ENCODE data around the gene EFL1. TPM values are rescaled to one million over a fixed set of nuclear protein-coding genes. Genes with fewer than 3 reads are reported as not detected.
A peak's percentile ranks its signal among the peaks of the same experiment; 100 is the strongest.
"Not testable (repeated sequence)": the region's sequence is repeated elsewhere in the genome, so short reads cannot be mapped to it uniquely, and the experiment has no call there.

The EFL1 gene
- total RNA-seq, 1 donor from 2014 or later, result 13.3 TPM

GRCh38 chr15:82282386-82282785 is 19.9 kb upstream of the EFL1 start:
- H3K27me3 ChIP-seq; H3K4me3 ChIP-seq; H3K36me3 ChIP-seq; H3K9me3 ChIP-seq; intact Hi-C loops (cut with DNase I); H3K4me1 ChIP-seq; H3K27ac ChIP-seq; DNase-seq (ENCODE audit: extremely low spot score in 2 of 2): not testable (repeated sequence)

- H3K4me1 ChIP-seq; H3K27ac ChIP-seq; H3K27me3 ChIP-seq; intact Hi-C loops (cut with DNase I); H3K36me3 ChIP-seq; DNase-seq (ENCODE audit: extremely low spot score in 2 of 2); H3K4me3 ChIP-seq: not testable (repeated sequence)
- peaks cover 14% of the 10 kb centered on the region for H3K9me3 ChIP-seq
Measured at GRCh38 chr15:82281276-82281675, 18.7 kb upstream of the EFL1 start.

- intact Hi-C loops (cut with DNase I), result no loop called here
- Histone ChIP-seq H3K9me3 (peaks cover 15% of the 10 kb centered on the region), H3K27ac (no peak overlapping the region), H3K4me1 (no peaks in the 10 kb centered on the region), H3K27me3 (no peaks in the 10 kb centered on the region), H3K36me3 (no peaks in the 10 kb centered on the region), H3K4me3 (no peak overlapping the region)
- TF ChIP-seq, protein P1, sequence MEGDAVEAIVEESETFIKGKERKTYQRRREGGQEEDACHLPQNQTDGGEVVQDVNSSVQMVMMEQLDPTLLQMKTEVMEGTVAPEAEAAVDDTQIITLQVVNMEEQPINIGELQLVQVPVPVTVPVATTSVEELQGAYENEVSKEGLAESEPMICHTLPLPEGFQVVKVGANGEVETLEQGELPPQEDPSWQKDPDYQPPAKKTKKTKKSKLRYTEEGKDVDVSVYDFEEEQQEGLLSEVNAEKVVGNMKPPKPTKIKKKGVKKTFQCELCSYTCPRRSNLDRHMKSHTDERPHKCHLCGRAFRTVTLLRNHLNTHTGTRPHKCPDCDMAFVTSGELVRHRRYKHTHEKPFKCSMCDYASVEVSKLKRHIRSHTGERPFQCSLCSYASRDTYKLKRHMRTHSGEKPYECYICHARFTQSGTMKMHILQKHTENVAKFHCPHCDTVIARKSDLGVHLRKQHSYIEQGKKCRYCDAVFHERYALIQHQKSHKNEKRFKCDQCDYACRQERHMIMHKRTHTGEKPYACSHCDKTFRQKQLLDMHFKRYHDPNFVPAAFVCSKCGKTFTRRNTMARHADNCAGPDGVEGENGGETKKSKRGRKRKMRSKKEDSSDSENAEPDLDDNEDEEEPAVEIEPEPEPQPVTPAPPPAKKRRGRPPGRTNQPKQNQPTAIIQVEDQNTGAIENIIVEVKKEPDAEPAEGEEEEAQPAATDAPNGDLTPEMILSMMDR (IDR thresholded peaks at IDR 0.05), result no peak
- TF ChIP-seq POLR2A (IDR thresholded peaks at IDR 0.05) (no peak), POLR2AphosphoS5 (IDR thresholded peaks at IDR 0.05; ENCODE audit: insufficient read depth in 1 of 2, low read depth in 1 of 2) (no peak)
- no peak for DNase-seq (ENCODE audit: extremely low spot score in 2 of 2)
Measured at GRCh38 chr15:82275410-82275809, 12.9 kb upstream of the EFL1 start.

DNA sequence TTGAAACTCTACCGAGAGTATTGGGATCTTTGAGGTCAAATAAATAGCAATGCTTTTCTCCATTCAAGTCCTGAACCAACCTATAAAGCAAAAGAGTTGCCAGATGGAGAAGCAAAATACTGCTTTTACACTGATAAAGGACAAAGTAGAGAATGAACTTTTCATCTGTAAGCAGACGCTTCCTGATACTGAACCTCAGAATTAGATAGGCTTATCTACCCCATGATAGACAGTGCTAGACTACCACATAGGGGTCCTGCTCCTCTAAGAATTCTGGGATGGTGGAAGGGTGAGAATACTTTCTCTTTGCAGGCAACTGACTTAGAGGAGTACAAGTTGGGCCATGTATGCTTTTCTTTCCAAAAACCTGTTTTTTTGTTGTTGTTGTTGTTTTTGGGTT is 9.6 kb upstream of the EFL1 start:
- TF ChIP-seq POLR2A (IDR thresholded peaks at IDR 0.05), result no peak
- no peak for TF ChIP-seq POLR2AphosphoS5 (IDR thresholded peaks at IDR 0.05; ENCODE audit: insufficient read depth in 1 of 2, low read depth in 1 of 2)
- TF ChIP-seq, protein P1 (IDR thresholded peaks at IDR 0.05), result no peak
- no peaks in the 10 kb centered on the region for H3K4me1 ChIP-seq
- no peaks in the 10 kb centered on the region for H3K27me3 ChIP-seq
- no peak overlapping the region for H3K27ac ChIP-seq
- intact Hi-C loops (cut with DNase I), result no loop called here
- H3K9me3 ChIP-seq, result peaks cover 9% of the 10 kb centered on the region
- no peaks in the 10 kb centered on the region for H3K36me3 ChIP-seq
- H3K4me3 ChIP-seq, result no peak overlapping the region
- DNase-seq (ENCODE audit: extremely low spot score in 2 of 2), result no peak

DNA sequence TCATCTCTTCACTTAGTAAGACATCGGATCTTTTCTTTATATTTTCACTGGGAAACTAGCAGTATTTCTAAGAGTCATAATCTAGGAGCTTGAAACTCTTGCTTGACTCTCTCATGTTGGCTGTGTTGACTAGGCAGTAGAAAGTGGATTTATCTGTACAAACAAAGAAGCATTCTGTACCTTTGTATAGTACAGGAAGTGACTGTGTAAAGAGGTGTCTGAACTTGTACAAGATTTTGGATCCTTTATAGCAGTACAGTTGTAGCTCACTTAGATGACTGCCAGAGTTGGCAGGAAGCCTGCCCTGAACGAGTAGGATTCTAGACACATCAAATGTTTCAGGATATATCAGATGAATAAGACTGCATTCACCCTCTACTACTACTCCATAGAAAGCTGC is 5.9 kb upstream of the EFL1 start:
- H3K36me3 ChIP-seq; H3K4me1 ChIP-seq; H3K27ac ChIP-seq; DNase-seq (ENCODE audit: extremely low spot score in 2 of 2); H3K27me3 ChIP-seq; H3K9me3 ChIP-seq; intact Hi-C loops (cut with DNase I); H3K4me3 ChIP-seq: not testable (repeated sequence)
- TF ChIP-seq POLR2AphosphoS5 (IDR thresholded peaks at IDR 0.05; ENCODE audit: insufficient read depth in 1 of 2, low read depth in 1 of 2), result peak in 1 of 2 donors; percentile 80

GRCh38 chr15:82267137-82267536 is 4.6 kb upstream of the EFL1 start:
- H3K4me3 ChIP-seq; intact Hi-C loops (cut with DNase I); H3K27me3 ChIP-seq; H3K27ac ChIP-seq; DNase-seq (ENCODE audit: extremely low spot score in 2 of 2); H3K36me3 ChIP-seq; H3K9me3 ChIP-seq: not testable (repeated sequence)
- H3K4me1 ChIP-seq, result peaks cover 10% of the 10 kb centered on the region

DNA sequence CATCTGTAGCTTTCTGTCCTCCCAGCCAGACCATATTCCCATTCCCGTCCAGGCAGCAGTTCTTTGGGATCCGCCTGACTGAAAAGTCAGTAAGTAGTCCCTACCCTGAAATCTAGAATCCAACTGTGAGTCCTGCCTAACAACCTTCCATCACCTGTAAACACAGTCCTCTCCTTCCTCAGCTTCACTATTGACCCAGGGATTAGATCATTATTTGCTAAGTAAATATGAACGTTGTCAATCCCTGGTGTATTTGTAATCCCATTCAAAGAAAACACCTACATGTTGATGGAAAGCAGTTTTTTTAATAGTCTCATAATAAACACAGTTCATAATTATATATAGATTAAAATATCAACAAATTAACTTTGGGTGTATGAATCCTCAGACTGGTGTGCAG is 816 bp upstream of the EFL1 start:
- DNase-seq (ENCODE audit: extremely low spot score in 2 of 2), result no peak
- Histone ChIP-seq H3K4me1 (peaks cover 32% of the 10 kb centered on the region), H3K4me3 (peak overlapping the region; percentile 83 to 89), H3K36me3 (no peaks in the 10 kb centered on the region), H3K9me3 (no peaks in the 10 kb centered on the region), H3K27me3 (no peaks in the 10 kb centered on the region), H3K27ac (no peak overlapping the region)
- TF ChIP-seq POLR2AphosphoS5 (IDR thresholded peaks at IDR 0.05; ENCODE audit: insufficient read depth in 1 of 2, low read depth in 1 of 2), result no peak
- no peak for TF ChIP-seq POLR2A (IDR thresholded peaks at IDR 0.05)
- TF ChIP-seq, protein P1 (IDR thresholded peaks at IDR 0.05), result no peak
- intact Hi-C loops (cut with DNase I), result no loop called here

DNA sequence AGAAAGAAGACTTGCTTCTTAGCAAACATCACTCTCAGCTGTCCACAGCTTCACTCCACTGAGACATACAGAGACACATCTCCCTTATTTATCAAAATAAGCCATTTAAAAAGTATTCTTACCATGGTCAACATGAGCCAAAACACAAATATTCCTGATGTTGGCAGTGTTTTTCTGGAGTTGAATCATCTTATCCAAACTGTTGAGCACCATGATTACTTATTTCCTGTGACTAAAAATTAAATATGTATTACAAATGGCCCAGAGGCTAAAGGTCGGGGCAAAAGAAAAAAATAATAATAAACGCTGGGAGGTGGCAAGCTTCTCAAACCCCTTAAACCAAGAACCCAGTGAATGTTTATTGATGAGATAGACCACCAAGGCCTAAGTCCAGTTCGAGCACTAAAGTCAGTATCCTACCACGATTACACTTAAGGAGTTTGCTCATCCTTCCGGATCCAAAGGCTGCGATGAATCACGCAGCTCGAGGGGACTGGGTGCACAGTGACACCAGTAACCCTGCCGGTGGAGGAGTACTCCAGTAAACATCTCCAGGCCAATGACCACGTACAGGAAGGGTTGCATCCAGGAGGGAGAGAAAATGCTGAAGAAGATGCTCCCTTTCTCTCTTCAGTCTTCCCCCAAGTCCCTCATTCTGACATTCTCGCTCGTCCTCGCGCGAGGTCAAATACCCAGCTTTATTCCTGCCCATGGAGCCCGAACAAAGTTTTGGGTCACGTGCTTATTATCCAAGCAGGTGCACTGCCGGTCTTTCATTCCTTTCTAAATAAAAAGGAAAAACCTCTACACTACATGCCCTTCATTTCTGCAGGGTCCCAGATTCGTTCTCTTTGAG is 740 bp downstream of the EFL1 start:
- DNase-seq (ENCODE audit: extremely low spot score in 2 of 2); H3K9me3 ChIP-seq; H3K27me3 ChIP-seq; intact Hi-C loops (cut with DNase I); H3K36me3 ChIP-seq: not testable (repeated sequence)
- Histone ChIP-seq H3K27ac (peak overlapping the region; percentile 74), H3K4me1 (peaks cover 32% of the 10 kb centered on the region), H3K4me3 (peak overlapping the region; percentile 83 to 89)

GRCh38 chr15:82248261-82248660 is 14.3 kb downstream of the EFL1 start:
- H3K4me1 ChIP-seq; DNase-seq (ENCODE audit: extremely low spot score in 2 of 2); H3K36me3 ChIP-seq; H3K27ac ChIP-seq; intact Hi-C loops (cut with DNase I); H3K27me3 ChIP-seq; H3K4me3 ChIP-seq; H3K9me3 ChIP-seq: not testable (repeated sequence)

DNA sequence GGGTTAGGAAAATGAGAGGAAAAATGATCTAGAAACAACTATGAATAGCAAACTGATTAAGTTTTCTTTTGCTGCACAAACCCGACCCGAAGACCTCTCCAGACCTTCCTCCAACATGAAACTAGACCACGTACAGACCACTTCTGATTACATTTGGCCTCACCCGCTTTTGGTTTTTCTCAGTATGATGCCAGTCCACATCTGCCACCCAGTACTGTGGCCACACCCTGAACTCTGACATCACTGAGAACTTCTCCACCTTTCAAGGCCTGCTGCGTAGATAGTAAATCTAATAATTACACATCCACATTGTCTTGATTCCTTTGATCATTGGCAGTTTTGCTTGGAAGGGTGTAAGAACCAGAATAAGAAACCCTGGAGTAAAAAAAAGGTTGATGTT is 16.6 kb downstream of the EFL1 start:
- DNase-seq (ENCODE audit: extremely low spot score in 2 of 2); H3K27me3 ChIP-seq; intact Hi-C loops (cut with DNase I); H3K36me3 ChIP-seq; H3K4me1 ChIP-seq; H3K27ac ChIP-seq; H3K4me3 ChIP-seq; H3K9me3 ChIP-seq: not testable (repeated sequence)
